A549 (cell line): ENCODE measurements around the gene SEC16A.

Experiments used
- CEBPB ChIP-seq, 2 experiments: fragments of >200 bp in 1 of 2; sonication (Bioruptor Twin) in 1 of 2; formaldehyde crosslinking in 1 of 2; IDR thresholded peaks; 2 replicates each; pipeline ENCODE4 v1.6.1; 2012 to 2016
- CHD2 ChIP-seq: fragments of 150-350 bp; IDR thresholded peaks from 2 replicates; pipeline ENCODE4 v1.6.1; 2014; ENCODE audit warnings: low read length; ENCODE audit not compliant: partially characterized antibody
- EHMT2 ChIP-seq: fragments of 200-600 bp; sonication (generic); IDR thresholded peaks from 2 replicates; pipeline ENCODE4 v1.6.1; 2016; ENCODE audit warnings: antibody characterized with exemption, low read depth, mild to moderate bottlenecking, moderate library complexity
- EP300 ChIP-seq, 2 experiments: fragments of >200 bp; sonication (Bioruptor Twin); formaldehyde crosslinking; IDR thresholded peaks; 2 replicates in 1 of 2; 3 replicates in 1 of 2; pipeline ENCODE4 v1.6.1; 2016 to 2017
- FOSB ChIP-seq: fragments of 250-450 bp; sonication (Bioruptor Pico); IDR thresholded peaks from 2 replicates; pipeline ENCODE4 v1.5.0; 2020; ENCODE audit warnings: mild to moderate bottlenecking, moderate library complexity
- JUNB ChIP-seq: fragments of >200 bp; sonication (Bioruptor Twin); formaldehyde crosslinking; IDR thresholded peaks from 2 replicates; pipeline ENCODE4 v1.6.1; 2016
- NR3C1 ChIP-seq: fragments of >200 bp; sonication (Bioruptor Twin); formaldehyde crosslinking; IDR thresholded peaks from 3 replicates; pipeline ENCODE4 v1.6.1; 2017
- POLR2A ChIP-seq: IDR thresholded peaks from 2 replicates; pipeline ENCODE4 v1.6.1; 2012; ENCODE audit warnings: mild to moderate bottlenecking, low read length
- TF ChIP-seq, protein P1 (sequence below): fragments of >200 bp; sonication (Bioruptor Twin); formaldehyde crosslinking; IDR thresholded peaks from 2 replicates; pipeline ENCODE4 v1.6.1; 2016
- TF ChIP-seq, protein P2 (sequence below): fragments of 450-650 bp; IDR thresholded peaks from 2 replicates; pipeline ENCODE4 v1.6.1; 2014; ENCODE audit warnings: antibody characterized with exemption
- TF ChIP-seq, protein P3 (sequence below): fragments of >200 bp; sonication (Bioruptor Twin); formaldehyde crosslinking; IDR thresholded peaks from 3 replicates; pipeline ENCODE4 v1.5.1; 2016
- TF ChIP-seq, protein P4 (sequence below): fragments of 250-450 bp; sonication (Bioruptor Pico); IDR thresholded peaks from 2 replicates; pipeline ENCODE4 v1.5.0; 2021; ENCODE audit warnings: mild to moderate bottlenecking, moderate library complexity, borderline replicate concordance

DNA sequence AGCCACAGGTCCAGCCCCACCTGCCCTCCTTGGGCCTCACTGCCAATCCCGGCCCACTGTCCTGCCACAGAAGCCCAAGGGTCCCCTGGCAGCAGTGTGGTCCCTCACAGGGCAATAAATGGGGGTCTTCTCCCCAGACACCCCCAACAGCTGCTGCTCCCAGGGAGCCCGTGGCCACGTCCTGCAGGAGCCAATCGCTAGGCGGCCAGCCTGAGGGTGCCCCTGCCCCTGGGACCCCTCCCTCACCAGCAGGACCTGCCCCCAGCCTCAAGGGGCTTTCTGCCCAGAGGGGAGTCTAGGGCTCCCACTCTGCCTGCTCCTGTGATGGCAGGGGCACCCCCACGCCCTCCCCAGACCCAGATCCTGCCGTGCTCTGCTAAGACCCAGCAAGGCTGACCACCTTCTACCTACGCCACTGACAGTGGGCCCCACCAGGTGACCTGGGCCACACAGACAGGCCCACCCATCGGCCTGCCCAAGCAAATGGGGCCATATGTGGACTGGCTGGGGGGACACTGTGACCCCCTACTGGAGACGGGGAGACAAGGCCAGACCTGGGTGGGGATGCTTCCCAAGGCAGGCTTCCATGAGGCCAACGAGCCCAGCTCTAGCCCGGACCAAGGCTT, 46.0 kb upstream of the SEC16A start:
- TF ChIP-seq, protein P1, sequence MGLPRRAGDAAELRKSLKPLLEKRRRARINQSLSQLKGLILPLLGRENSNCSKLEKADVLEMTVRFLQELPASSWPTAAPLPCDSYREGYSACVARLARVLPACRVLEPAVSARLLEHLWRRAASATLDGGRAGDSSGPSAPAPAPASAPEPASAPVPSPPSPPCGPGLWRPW, result no peak
- TF ChIP-seq FOSB (CRISPR knock-in tag), result no peak
- no peak for TF ChIP-seq EP300 (IDR thresholded peaks at IDR 0.05)
- TF ChIP-seq, protein P2, sequence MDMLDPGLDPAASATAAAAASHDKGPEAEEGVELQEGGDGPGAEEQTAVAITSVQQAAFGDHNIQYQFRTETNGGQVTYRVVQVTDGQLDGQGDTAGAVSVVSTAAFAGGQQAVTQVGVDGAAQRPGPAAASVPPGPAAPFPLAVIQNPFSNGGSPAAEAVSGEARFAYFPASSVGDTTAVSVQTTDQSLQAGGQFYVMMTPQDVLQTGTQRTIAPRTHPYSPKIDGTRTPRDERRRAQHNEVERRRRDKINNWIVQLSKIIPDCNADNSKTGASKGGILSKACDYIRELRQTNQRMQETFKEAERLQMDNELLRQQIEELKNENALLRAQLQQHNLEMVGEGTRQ, result no peak
- TF ChIP-seq NR3C1, result no peak
- TF ChIP-seq, protein P3, sequence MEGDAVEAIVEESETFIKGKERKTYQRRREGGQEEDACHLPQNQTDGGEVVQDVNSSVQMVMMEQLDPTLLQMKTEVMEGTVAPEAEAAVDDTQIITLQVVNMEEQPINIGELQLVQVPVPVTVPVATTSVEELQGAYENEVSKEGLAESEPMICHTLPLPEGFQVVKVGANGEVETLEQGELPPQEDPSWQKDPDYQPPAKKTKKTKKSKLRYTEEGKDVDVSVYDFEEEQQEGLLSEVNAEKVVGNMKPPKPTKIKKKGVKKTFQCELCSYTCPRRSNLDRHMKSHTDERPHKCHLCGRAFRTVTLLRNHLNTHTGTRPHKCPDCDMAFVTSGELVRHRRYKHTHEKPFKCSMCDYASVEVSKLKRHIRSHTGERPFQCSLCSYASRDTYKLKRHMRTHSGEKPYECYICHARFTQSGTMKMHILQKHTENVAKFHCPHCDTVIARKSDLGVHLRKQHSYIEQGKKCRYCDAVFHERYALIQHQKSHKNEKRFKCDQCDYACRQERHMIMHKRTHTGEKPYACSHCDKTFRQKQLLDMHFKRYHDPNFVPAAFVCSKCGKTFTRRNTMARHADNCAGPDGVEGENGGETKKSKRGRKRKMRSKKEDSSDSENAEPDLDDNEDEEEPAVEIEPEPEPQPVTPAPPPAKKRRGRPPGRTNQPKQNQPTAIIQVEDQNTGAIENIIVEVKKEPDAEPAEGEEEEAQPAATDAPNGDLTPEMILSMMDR, result no peak
- no peak for TF ChIP-seq JUNB
- no peak for TF ChIP-seq CHD2
- TF ChIP-seq EHMT2, result no peak
- TF ChIP-seq, protein P4, sequence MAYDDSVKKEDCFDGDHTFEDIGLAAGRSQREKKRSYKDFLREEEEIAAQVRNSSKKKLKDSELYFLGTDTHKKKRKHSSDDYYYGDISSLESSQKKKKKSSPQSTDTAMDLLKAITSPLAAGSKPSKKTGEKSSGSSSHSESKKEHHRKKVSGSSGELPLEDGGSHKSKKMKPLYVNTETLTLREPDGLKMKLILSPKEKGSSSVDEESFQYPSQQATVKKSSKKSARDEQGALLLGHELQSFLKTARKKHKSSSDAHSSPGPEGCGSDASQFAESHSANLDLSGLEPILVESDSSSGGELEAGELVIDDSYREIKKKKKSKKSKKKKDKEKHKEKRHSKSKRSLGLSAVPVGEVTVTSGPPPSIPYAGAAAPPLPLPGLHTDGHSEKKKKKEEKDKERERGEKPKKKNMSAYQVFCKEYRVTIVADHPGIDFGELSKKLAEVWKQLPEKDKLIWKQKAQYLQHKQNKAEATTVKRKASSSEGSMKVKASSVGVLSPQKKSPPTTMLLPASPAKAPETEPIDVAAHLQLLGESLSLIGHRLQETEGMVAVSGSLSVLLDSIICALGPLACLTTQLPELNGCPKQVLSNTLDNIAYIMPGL (CRISPR knock-in tag), result no peak
- TF ChIP-seq POLR2A, result no peak
- no peak for TF ChIP-seq CEBPB (IDR thresholded peaks at IDR 0.05)
